Adrenal gland (tissue), 12 donors: ENCODE results near the gene SDSL. TPM values are rescaled to one million over a fixed set of nuclear protein-coding genes. Genes with fewer than 3 reads are reported as not detected.
A peak's percentile ranks its signal among the peaks of the same experiment; 100 is the strongest.

Experiments
- DNase-seq, 7 donors: peaks; one replicate each; pipeline ENCODE4 v3.0.0-alpha.2; 2019 to 2020
- H3K27ac ChIP-seq, 5 donors: fragments of 200-600 bp; sonication (generic) in 4 of 5; 1 replicate in 3 of 5; 2 replicates in 2 of 5; pipeline versions ENCODE4 v1.5.1 to v1.8.0; 2016 to 2020; ENCODE audit warnings: mild to moderate bottlenecking in 1 of 5
- H3K27me3 ChIP-seq: fragments of 200-600 bp; 2 replicates; pipeline ENCODE4 v1.8.0; 2021
- H3K36me3 ChIP-seq, 2 donors: fragments of 200-600 bp; replicated peaks in 1 of 2; 1 replicate in 1 of 2; 2 replicates in 1 of 2; pipeline versions ENCODE4 v1.5.1 to v1.8.0; 2018 to 2022
- H3K4me1 ChIP-seq, 2 donors: fragments of 200-600 bp; replicated peaks in 1 of 2; 1 replicate in 1 of 2; 2 replicates in 1 of 2; pipeline versions ENCODE4 v1.5.1 to v1.8.0; 2018 to 2021
- H3K4me3 ChIP-seq, 4 donors: fragments of 200-600 bp; sonication (generic) in 3 of 4; one replicate each; pipeline ENCODE4 v1.5.1; 2016 to 2018
- H3K9me3 ChIP-seq, 3 donors: fragments of 200-600 bp; sonication (generic) in 1 of 3; replicated peaks in 1 of 3; 1 replicate in 2 of 3; 2 replicates in 1 of 3; pipeline versions ENCODE4 v1.5.1 to v1.8.0; 2016 to 2021
- CTCF ChIP-seq, 6 experiments: fragments of 450-650 bp in 4 of 6; fragments of 200-600 bp in 2 of 6; sonication (generic) in 1 of 6; IDR thresholded peaks; 1 replicate in 5 of 6; 2 replicates in 1 of 6; pipeline versions ENCODE4 v1.5.1 to v1.8.0; 2016 to 2021; ENCODE audit warnings: antibody characterized with exemption in 6 of 6, mild to moderate bottlenecking in 2 of 6, moderate library complexity in 1 of 6
- POLR2A ChIP-seq, 2 donors: fragments of 450-650 bp; IDR thresholded peaks; one replicate each; pipeline ENCODE4 v1.6.1; 2017; ENCODE audit warnings: antibody characterized with exemption in 2 of 2, mild to moderate bottlenecking in 2 of 2, moderate library complexity in 1 of 2
- WGBS, 4 donors: extraction: QIAGEN DNeasy Blood & Tissue Kit in 2 of 4; methylation state at CpG; one replicate each; pipeline versions ENCODE4 v1.1.5 to v1.1.7; 2013 to 2017; 5-methylcytosine and 5-hydroxymethylcytosine counted together
- intact Hi-C, 2 donors: fragments of 100-400 bp; cut with DNase I; formaldehyde crosslinking; loops; one replicate each; pipeline versions ENCODE4 v1.14.1 to v1.15.0; 2022 to 2023
- polyA plus RNA-seq, 3 donors: library from polyadenylated mRNA; stranded (reverse); fragments of 200-250 nt in 2 of 3; fragments of 350-450 nt in 1 of 3; fragmentation: Illumina TruSeq in 1 of 3; extraction: RNeasy Lipid Tissue Mini Kit (QIAGEN cat#74804) in 1 of 3; gene quantifications; one replicate each; pipeline ENCODE4 v1.2.3, GENCODE V29; 2013 to 2014
- total RNA-seq, 9 donors: library from RNA; depleted of rRNA in 4 of 9; stranded (reverse); fragments of >200 nt in 4 of 9; fragments of 120-200 nt in 1 of 9; fragmentation: NEBNext Ultra II Directional in 1 of 9; extraction: Animal tissue kit (Norgen Biotek cat#: 25700) in 1 of 9; gene quantifications; one replicate each; pipeline versions ENCODE4 v1.1.0 to v1.2.4, GENCODE V29; 2013 to 2023
- donor health status: healthy with polysubstance abuse.
- donor health status: Bipolar disorder and iron deficiency.
- donor health status: DM: yes; HTN: yes; CAD: no.
- donor health status: DM: no; HTN: no; CAD: no.
- donor health status: DM: no; HTN: no; CAD: no.
- donor health status: DM: yes; HTN: yes; CAD: no.

Gene SDSL
- total and polyA plus RNA-seq, 12 donors: 11.6 to 111 (median 24.9) TPM

DNA sequence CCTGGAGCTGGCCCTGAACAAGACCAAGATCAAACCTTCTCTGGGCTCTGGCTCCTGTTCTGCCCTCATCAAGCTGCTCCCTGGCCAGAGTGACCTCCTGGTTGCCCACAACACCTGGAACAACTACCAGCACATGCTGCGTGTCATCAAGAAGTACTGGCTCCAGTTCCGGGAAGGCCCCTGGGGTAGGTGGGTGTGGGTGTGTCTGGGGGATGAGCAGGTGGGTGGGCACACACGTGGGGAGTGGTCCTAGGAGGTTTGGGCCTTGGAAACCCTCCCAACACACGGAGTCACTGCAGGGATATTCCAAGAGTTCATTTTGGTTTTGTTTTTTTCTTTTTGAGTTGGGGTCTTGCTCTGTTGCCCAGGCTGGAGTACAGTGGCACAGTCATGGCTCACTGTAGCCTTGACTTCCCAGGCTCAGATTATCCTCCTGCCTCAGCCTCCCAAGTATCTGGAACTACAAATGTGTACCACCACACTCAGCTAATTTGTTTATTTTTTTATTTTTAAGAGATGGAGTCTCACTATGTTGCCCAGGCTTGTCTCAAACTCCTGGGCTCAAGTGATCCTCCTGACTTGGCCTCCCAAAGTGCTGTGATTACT, 47.3 kb upstream of the SDSL start:
- no peak for TF ChIP-seq POLR2A (IDR thresholded peaks at IDR 0.05)
- no peak for TF ChIP-seq CTCF (IDR thresholded peaks at IDR 0.05)
- H3K36me3 ChIP-seq: peaks cover 0 to 87% of the 10 kb centered on the region in 2 donors

DNA sequence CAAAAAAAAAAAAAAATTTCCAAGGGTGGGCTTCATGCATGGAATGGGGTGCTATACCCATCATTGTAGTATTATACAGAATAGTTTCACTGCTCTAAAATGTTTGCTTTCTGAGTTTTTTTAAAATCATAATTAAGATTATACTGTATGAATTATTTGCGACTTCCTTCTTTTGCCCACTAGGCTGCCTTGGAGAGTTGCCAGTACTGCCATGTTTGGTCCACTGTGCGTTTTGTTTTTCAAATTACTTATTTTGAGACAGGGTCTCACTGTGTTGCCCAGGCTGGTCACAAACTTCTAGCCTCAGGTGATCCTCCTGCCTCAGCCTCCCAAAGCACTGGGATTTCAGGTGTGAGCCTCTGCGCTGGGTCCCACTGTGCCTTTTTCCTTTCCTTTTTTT, 43.9 kb upstream of the SDSL start:
- no peaks in the 10 kb centered on the region for H3K9me3 ChIP-seq
- H3K36me3 ChIP-seq: peaks cover 0 to 85% of the 10 kb centered on the region in 2 donors
- H3K27ac ChIP-seq: peak overlapping the region in 1 of 5 donors; percentile 8
- TF ChIP-seq CTCF (IDR thresholded peaks at IDR 0.05): peak in 3 of 6 experiments; percentile 11 to 23 (median 15)
- TF ChIP-seq POLR2A (IDR thresholded peaks at IDR 0.05): no peak
- no peak for DNase-seq
- no peak overlapping the region for H3K4me3 ChIP-seq
- intact Hi-C loops: no loop called here
- WGBS, 4 donors: 76 to 87% (median 80%) methylated on average over 3 of the region's 3 CpGs
- H3K27me3 ChIP-seq: no peaks in the 10 kb centered on the region
- no peaks in the 10 kb centered on the region for H3K4me1 ChIP-seq

More for the DNA sequence above, 47.3 kb upstream of the SDSL start:
- no peaks in the 10 kb centered on the region for H3K4me1 ChIP-seq
- intact Hi-C loops: no loop called here
- peak overlapping the region in 2 of 5 donors; percentile 21 to 36 for H3K27ac ChIP-seq
- H3K27me3 ChIP-seq: no peaks in the 10 kb centered on the region
- H3K4me3 ChIP-seq: no peak overlapping the region
- H3K9me3 ChIP-seq: no peaks in the 10 kb centered on the region
- DNase-seq: no peak
- WGBS, 4 donors: 86 to 93% (median 89%) methylated on average over 4 of the region's 4 CpGs

- 50 to 59% (median 54%) methylated on average over 11 of the region's 11 CpGs for WGBS, 4 donors
- H3K9me3 ChIP-seq: no peaks in the 10 kb centered on the region
- intact Hi-C loops: no loop called here
Measured at GRCh38 chr12:113381220-113381619, 41.0 kb upstream of the SDSL start.

GRCh38 chr12:113382206-113382605, 40.0 kb upstream of the SDSL start:
- 93 to 95% (median 95%) methylated on average over 4 of the region's 4 CpGs for WGBS, 4 donors
- peaks cover 0 to 87% of the 10 kb centered on the region in 2 donors for H3K36me3 ChIP-seq

More at GRCh38 chr12:113381220-113381619, 41.0 kb upstream of the SDSL start:
- TF ChIP-seq POLR2A (IDR thresholded peaks at IDR 0.05) (no peak), CTCF (IDR thresholded peaks at IDR 0.05) (no peak)
- Histone ChIP-seq H3K4me3 (no peak overlapping the region), H3K27me3 (no peaks in the 10 kb centered on the region), H3K27ac (peak overlapping the region in 1 of 5 donors; percentile 61), H3K36me3 (peaks cover 0 to 88% of the 10 kb centered on the region in 2 donors), H3K4me1 (no peaks in the 10 kb centered on the region)
- peak in 1 of 7 donors; percentile 48 for DNase-seq

More at GRCh38 chr12:113382206-113382605, 40.0 kb upstream of the SDSL start:
- no peak for DNase-seq
- Histone ChIP-seq H3K4me1 (no peaks in the 10 kb centered on the region), H3K9me3 (no peaks in the 10 kb centered on the region), H3K27me3 (no peaks in the 10 kb centered on the region), H3K4me3 (no peak overlapping the region), H3K27ac (no peak overlapping the region)
- intact Hi-C loops: no loop called here
- TF ChIP-seq POLR2A (IDR thresholded peaks at IDR 0.05) (no peak), CTCF (IDR thresholded peaks at IDR 0.05) (no peak)
